Measurements from ENCODE around the gene UQCC5. TPM values are rescaled to one million over a fixed set of nuclear protein-coding genes. Genes with fewer than 3 reads are reported as not detected.

Gene UQCC5
- polyA plus RNA-seq, 1 experiment, result 9.5 TPM

DNA sequence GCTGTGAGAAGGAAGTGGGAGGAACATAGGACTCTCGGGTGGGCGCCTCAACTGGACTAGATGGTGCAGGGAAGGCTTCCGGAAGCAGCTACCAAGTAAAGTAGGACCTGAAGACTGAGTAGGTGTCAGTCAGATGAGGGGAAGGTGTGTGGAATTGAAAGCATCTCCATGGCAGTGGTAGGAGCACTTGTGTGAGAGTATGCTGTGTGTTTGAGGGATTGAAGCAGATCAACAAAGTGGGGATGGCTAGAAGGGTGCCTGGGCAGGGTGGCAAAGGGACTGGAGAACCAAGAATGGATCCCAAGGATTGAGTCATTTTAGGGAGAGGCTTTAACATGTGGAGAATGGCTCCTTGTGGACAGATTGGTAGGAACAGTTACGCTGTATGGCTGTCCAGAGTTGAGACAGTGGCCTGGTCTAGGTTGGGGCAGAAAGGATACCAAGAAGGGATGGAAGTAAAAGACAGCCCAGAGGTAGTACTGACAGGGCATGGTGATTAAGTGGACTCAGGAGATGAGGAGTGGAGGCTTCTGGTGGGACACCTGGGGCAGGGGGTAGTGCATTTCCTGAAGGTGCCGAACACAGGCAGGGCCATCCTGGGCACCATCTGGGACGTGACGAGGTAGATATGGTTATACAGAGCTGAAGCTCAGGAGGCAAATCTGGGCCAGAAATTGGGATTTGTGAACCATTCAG is 1.5 kb downstream of the UQCC5 start:
- POLR2A ChIA-PET, result no interaction called here
- no peak for DNase-seq (ENCODE audit: low read depth, low spot score)
- CTCF ChIA-PET, result no interaction called here
- H3K9me3 ChIP-seq (ENCODE audit: control insufficient read depth, insufficient read depth, low read length), result no peaks in the 10 kb centered on the region; the same call in 1 of the 2 replicates
- H3K27me3 ChIP-seq (ENCODE audit: control insufficient read depth, insufficient read depth, low read length), result no peaks in the 10 kb centered on the region
- TF ChIP-seq, protein P1, sequence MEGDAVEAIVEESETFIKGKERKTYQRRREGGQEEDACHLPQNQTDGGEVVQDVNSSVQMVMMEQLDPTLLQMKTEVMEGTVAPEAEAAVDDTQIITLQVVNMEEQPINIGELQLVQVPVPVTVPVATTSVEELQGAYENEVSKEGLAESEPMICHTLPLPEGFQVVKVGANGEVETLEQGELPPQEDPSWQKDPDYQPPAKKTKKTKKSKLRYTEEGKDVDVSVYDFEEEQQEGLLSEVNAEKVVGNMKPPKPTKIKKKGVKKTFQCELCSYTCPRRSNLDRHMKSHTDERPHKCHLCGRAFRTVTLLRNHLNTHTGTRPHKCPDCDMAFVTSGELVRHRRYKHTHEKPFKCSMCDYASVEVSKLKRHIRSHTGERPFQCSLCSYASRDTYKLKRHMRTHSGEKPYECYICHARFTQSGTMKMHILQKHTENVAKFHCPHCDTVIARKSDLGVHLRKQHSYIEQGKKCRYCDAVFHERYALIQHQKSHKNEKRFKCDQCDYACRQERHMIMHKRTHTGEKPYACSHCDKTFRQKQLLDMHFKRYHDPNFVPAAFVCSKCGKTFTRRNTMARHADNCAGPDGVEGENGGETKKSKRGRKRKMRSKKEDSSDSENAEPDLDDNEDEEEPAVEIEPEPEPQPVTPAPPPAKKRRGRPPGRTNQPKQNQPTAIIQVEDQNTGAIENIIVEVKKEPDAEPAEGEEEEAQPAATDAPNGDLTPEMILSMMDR (IDR thresholded peaks at IDR 0.05; ENCODE audit: low read depth, low read length), result no peak
- peak overlapping the region; percentile 94 for H3K4me3 ChIP-seq (ENCODE audit: low read depth, low read length)
- peak overlapping the region; percentile 84 for H3K27ac ChIP-seq (ENCODE audit: low read depth, low read length)

DNA sequence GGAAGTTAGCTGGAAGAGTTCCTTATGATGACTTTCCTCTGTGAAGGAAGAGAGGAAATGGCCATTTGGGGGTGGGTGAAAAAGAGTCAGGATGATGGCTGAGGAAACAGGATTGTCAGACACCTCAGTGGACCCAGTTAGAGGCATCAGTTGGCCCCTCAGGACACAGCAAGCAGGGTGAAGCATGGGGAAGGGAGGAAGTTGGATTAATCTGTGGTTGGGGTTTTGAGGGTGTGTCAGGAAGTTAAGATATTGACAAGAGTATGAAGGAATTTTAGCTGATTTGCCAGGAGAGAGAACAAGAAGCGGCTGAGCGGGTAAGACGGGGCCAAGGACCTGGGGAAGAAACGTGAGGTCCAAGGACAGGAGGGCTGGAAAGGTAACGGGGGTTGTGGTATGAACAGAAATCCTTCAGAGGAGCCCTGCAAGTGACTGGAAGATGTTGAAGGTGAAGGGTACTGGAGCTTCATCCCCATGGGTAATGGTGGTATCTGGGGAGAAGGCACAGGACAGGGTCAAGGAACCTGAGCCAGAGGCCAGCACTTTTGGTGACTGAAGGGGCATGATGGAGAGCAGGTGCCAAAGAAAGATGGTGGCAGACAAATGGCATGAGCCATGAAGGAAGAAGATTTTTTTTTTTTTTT is 2.7 kb downstream of the UQCC5 start:
- ChIA-PET CTCF (no interaction called here), POLR2A (no interaction called here)
- no peaks in the 10 kb centered on the region; the same call in 1 of the 2 replicates for H3K9me3 ChIP-seq (ENCODE audit: control insufficient read depth, insufficient read depth, low read length)
- H3K27ac ChIP-seq (ENCODE audit: low read depth, low read length), result peak overlapping the region; percentile 21
- no peaks in the 10 kb centered on the region for H3K27me3 ChIP-seq (ENCODE audit: control insufficient read depth, insufficient read depth, low read length)
- DNase-seq (ENCODE audit: low read depth, low spot score), result no peak
- TF ChIP-seq, protein P1 (IDR thresholded peaks at IDR 0.05; ENCODE audit: low read depth, low read length), result no peak
- H3K4me3 ChIP-seq (ENCODE audit: low read depth, low read length), result no peak overlapping the region

DNA sequence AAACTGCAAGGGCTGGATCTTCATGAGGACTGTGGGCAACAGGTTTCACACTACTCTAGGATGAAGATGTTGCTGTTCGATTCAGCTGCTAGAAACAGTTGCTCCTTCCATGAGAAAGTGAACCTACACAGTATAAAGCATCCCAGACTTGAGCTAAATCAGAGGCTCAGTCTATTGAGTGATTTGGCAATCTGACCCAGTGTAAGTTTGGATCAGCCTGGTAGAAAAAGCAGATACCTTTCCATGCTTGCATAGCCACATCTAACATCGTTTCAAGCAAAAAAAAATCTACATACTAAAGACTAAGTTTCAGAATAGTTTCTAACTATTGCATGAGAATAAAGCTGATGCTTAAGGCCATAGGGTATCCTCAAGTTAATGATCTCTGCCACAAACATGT is 4.6 kb downstream of the UQCC5 start:
- no peak for DNase-seq (ENCODE audit: low read depth, low spot score)
- TF ChIP-seq, protein P1 (IDR thresholded peaks at IDR 0.05; ENCODE audit: low read depth, low read length), result no peak
- Histone ChIP-seq H3K27me3 (ENCODE audit: control insufficient read depth, insufficient read depth, low read length) (no peaks in the 10 kb centered on the region), H3K27ac (ENCODE audit: low read depth, low read length) (no peak overlapping the region), H3K9me3 (ENCODE audit: control insufficient read depth, insufficient read depth, low read length) (no peaks in the 10 kb centered on the region), H3K4me3 (ENCODE audit: low read depth, low read length) (no peak overlapping the region)
- POLR2A ChIA-PET, result no interaction called here
- CTCF ChIA-PET, result no interaction called here

DNA sequence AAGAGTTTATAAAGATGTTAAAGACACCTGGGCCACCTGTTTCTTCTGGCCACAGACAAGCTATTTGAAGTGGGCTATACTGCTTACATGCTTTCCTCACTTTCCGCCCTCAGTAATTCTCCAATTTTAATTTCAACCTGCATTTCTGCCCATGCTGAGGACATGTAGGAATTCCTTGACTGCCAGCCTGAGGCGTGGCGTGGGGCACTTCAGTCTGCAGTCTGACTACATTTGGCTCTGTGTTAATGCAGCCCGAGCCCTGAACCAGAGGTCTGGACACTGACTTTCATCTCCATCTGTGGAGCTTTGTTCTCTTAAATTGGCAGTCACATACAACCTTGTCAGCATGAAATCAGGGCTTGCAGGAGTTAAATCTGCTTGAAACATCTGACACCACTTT is 8.5 kb downstream of the UQCC5 start:
- CTCF ChIA-PET, result no interaction called here

More for the DNA sequence above, 8.5 kb downstream of the UQCC5 start:
- H3K27me3 ChIP-seq (ENCODE audit: control insufficient read depth, insufficient read depth, low read length), result no peaks in the 10 kb centered on the region
- no peak for DNase-seq (ENCODE audit: low read depth, low spot score)
- H3K9me3 ChIP-seq (ENCODE audit: control insufficient read depth, insufficient read depth, low read length), result no peaks in the 10 kb centered on the region
- TF ChIP-seq, protein P1 (IDR thresholded peaks at IDR 0.05; ENCODE audit: low read depth, low read length), result no peak
- no peak overlapping the region for H3K4me3 ChIP-seq (ENCODE audit: low read depth, low read length)
- H3K27ac ChIP-seq (ENCODE audit: low read depth, low read length), result no peak overlapping the region
- POLR2A ChIA-PET, result interaction anchor here (1.8 kb wide), 1 partner anchor 9 kb away, joined by 7 read pairs; the partner anchor contains the start of gene UQCC5

All from AG04450 (cell line).